GM12872 (cell line): ENCODE data around the gene STARD10.

ENCODE experiments used
- TF ChIP-seq, protein P1 (sequence below): IDR thresholded peaks from 3 replicates; pipeline ENCODE4 v1.5.1; 2011; ENCODE audit warnings: low read depth, mild to moderate bottlenecking, low read length, moderate library complexity; ENCODE audit not compliant: insufficient read depth

STARD10 gene

DNA sequence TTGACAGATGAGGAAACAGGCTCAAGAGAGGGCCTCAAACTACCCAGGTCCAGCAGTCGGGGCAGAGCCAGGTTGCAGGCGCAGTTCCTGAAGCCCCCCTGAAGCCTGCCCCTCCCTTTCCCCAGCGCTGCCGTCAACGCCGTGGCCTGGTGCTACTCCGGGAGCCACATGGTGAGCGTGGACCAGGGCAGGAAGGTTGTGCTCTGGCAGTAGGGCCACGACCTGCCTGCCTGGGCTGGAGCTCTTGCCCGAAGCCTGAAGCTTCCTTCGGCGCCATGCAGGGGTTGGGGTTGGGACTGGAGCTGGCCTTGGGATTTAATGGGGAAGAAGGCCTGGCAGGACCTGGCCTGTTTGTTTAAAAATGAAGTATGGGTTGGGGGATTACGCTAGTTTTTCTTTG, 35.3 kb upstream of the STARD10 start:
- TF ChIP-seq, protein P1, sequence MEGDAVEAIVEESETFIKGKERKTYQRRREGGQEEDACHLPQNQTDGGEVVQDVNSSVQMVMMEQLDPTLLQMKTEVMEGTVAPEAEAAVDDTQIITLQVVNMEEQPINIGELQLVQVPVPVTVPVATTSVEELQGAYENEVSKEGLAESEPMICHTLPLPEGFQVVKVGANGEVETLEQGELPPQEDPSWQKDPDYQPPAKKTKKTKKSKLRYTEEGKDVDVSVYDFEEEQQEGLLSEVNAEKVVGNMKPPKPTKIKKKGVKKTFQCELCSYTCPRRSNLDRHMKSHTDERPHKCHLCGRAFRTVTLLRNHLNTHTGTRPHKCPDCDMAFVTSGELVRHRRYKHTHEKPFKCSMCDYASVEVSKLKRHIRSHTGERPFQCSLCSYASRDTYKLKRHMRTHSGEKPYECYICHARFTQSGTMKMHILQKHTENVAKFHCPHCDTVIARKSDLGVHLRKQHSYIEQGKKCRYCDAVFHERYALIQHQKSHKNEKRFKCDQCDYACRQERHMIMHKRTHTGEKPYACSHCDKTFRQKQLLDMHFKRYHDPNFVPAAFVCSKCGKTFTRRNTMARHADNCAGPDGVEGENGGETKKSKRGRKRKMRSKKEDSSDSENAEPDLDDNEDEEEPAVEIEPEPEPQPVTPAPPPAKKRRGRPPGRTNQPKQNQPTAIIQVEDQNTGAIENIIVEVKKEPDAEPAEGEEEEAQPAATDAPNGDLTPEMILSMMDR, result no peak

DNA sequence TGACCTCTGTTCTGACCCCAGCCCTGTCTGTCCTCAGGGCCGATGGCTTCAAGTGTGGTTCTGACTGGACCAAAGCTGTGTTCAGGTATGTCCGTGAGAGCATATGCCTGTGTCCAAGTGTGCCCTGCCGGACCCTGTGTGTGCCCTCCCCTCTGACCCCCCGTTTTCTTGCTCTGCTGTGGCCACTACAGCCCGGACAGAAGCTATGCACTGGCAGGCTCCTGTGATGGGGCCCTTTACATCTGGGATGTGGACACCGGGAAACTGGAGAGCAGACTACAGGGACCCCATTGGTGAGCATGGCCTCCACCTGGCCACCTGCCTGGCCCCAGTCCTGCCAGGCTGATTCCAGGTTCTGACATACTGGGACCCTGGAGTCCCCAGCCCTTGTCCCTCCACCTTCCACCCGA, 34.9 kb upstream of the STARD10 start:
- TF ChIP-seq, protein P1, result no peak

GRCh38 chr11:72828081-72828567, 34.3 kb upstream of the STARD10 start:
- TF ChIP-seq, protein P1, result no peak

- TF ChIP-seq, protein P1, result no peak
These were observed 33.2 kb upstream of the STARD10 start for GRCh38 chr11:72826942-72827480.

DNA sequence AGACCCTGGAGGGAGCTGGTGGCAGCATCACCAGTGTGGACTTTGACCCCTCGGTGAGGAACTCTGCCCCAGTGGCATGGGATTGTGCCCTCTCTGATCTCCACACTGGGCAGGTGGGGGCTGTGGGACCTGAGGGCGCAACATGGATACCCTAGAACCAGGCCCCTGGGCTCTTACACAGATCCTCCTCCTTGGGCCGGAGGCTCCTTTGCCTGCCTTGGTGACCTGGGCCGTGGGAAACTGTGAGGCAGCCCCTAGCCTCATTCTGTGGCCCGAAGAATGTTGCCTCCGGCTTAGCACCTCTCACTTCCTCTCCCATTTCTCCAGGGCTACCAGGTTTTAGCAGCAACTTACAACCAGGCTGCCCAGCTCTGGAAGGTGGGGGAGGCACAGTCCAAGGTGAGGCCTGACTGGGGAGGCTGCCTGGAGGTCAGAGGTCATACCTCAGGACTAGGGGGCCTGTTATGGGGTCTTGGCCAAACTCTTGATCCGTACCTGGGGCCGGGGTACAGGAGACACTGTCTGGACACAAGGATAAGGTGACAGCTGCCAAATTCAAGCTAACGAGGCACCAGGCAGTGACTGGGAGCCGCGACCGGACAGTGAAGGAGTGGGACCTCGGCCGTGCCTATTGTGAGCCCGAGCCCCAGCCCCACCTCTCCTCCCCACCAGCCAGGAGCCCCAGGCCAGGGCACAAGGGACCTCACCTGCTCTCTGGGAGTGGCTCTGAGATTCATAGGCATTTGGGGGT, 32.5 kb upstream of the STARD10 start:
- TF ChIP-seq, protein P1, result no peak

DNA sequence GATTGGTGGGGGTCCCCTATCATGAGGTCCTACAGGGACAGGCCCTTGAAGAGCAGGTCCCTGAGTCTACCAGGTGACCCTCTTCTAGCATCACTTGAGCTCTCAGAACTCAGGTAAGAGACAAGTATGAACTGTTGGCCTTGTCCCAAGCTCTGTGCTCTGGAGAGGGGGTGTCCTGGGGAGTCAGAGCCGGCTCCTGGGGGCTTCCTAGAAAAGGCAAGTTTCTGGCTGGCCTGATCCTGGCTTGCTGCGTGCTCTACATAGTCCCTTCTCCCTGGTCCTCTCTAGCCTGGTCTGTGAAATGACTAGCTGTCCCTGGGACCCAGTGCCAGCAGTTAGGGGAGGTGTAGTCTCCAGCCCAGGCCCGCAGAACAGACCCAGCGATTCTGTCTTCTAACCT, 31.8 kb upstream of the STARD10 start:
- TF ChIP-seq, protein P1, result no peak

DNA sequence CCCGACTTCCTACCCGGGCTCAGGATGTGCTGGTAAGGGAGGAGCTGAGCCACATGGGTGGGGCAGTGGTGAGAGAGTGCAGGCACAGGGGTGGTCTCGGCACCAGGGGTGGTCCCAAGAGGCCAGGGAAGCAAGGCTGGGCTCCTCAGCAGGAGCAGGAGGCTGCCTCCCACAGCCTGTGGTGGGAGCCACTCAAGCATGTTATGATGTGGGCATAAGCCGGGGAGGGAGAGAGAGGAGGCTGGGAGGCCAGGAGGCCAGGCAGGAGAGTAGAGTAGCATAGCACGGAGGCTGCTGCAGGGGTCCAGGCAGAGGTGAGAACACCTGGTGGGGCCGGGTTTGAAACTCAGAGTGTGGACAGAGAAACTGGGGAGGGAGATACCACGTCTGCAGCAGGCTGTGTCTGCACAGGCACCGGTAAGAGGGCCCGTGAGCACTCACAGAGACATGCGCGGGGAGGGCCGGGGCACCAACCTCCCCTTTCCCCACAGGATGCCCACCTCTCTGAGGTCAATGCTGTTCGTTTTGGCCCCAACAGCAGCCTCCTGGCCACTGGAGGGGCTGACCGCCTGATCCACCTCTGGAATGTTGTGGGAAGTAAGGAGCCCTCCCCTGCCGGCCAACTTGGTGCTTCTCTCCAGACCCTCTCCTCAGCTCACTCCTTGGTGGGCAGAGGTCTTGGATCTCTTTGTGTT, 31.1 kb upstream of the STARD10 start:
- TF ChIP-seq, protein P1, result no peak
